Activated CD4-positive, alpha-beta T cell treated with anti-CD3 and anti-CD28 coated beads, Interleukin-2, amount 50 U/mL, for 1 hour (primary cell): ENCODE results near the gene PRKCH.

Experiments
- DNase-seq: peaks from one replicate; pipeline ENCODE4 v3.0.0-alpha.2; 2020

Gene PRKCH

DNA sequence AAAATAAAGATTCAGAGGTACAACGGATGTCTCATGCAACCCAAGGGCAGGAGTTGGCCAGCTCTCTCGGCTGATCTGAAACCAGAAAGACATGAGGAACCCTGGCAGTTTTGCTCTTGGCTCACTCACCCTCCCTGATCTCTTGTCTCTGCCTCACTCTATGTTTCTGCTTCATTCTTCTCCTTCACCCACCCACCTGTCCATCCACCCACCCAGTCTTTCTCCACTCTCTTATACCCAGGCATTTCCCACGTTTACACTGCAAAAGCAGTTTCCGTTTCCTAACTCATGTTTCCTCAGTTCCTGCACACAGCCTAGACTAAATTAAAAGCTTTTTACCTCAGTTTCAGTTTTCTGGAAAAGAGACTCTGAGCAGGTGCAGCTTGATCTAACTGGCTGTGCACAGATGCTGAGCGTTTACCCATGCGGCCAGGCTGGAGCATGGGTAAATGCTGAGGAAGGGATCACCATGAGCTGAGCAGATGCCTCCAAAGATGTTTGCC, 157.6 kb downstream of the PRKCH start:
- DNase-seq, result no peak

DNA sequence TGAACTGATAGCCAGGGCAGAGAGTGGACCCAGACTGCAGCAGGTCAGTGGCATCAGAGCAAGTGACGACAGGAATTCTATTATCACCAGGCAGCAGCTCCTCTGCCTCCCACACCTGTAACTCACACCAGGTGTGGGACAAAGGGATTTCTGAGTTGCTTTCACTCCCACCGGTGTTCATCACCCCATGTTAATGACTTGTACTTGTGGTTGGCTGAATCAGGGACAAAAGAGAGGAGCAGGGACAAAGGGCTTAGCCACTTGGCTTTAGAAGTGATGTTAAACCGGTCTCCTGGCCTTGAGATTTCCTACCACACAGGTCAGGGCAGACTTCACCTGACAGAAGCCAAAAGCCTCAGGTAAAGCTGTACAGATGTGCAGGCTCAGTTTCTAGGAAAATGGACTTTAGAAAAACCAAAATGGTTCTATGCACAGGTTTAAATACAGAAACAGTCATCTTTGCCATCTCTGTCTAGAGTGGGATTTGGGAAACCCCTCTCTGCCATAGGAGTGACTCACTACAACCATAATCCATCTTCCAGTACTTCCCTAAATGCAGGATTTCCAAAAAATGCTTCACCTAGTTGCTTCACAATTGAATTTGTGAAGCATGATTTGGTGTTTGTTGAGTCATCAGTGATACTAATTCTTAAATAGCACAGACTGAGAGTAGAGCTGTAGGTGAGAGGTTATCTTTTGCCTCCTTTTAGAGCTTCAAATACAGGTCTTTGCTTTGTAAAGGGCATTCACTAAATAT, 158.5 kb downstream of the PRKCH start:
- no peak for DNase-seq

DNA sequence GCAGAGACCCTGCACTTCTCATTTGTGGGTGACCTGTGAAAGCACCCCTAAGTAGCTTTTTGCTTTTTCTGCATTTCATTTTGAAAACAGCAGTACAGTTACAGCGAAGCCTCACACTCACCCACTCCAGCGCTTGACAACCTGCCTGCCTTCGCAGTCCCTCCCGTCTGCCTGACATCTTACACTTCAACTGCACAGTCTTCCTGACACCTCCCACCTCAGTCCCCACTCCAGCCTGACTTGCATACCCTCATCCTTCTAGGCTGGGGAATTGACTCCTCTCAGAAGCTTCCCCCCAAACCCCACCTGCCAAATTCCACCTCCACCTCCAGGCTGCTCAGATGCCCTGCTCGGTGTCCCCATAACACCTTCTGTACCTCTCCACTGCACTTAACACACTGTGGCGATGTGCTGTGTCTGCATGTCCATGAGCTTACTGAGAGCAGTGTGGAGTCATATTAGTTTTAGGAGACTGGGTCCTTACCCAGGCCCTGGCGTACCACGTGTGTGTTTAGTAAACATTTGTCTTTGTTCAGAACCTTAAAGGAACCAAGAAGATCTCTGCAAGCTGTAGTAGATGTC, 159.4 kb downstream of the PRKCH start:
- DNase-seq, result no peak

DNA sequence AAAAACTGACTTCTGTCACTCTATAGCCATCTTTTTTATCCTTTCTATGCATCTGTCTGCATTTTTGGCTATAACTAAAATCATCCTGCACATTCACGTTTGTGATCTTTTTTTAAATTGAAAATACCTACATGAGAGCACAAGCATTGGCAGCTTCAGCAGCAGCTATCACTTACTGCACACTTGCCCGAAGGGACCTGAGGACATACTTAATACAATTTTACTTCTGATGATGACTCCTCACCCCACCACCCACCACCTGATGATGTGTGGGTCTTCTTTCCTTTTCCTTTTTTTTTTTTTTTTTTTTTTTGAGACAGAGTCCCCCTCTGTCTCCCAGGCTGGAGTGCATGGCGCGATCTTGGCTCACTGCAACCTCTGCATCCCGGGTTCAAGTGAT, 160.3 kb downstream of the PRKCH start:
- DNase-seq, result no peak

DNA sequence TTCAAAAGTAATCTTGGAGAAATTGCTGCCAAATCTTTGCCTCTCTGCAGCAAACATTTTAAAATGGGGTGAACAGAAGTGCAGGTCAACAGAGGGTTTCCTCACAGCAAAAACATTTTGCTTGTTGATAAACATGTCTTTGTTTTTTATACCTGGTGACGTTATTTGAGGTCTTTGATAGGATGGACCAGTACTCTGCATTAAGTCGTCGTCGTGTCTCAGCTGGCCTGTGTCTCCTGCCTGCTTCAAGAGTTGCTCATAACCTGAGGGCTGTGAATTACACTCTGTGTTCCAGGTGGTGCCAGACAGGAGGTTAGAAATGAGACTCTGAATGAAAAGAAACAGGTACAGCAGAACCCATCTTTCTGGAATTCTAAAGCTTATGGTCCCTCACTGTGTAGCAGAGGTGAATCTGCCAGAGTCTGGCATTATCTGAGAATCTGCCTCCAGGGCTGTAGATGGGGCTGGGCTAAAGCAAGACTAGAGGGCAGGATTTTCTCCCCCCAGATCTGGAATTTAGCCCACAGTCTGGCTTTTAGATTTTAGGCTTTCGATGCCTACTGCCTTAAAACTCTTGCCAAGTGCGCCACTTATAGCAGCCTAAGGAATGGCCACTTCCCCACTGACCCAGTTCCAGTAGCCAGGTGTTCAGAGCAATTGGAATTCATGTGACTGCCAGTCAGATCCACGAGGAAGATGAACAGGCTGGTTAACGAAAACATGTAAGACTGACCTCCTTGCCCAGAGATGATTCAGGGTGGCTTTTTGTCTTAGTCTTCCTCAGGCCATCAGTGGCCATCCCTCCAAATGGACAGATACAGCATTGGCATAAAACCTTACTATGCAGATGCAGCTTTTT, 161.2 kb downstream of the PRKCH start:
- DNase-seq, result no peak

DNA sequence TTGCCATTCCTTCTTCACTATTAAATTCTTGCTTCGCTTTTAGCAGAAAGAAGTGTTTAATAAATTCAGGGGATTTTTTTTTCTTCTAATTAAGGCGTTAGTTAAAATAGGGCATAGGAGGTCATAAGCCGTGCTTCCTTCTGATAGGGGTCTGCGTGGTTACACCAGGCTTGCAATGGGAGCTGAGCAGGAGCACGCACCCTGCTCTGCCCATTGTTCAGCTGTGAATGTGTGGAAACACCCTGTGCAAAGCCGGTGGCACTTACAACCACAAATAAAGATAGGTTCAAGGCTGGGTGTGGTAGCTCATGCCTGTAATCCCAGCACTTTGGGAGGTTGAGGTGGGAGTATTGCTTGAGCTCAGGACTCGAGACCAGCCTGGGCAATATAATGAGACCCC, 162.1 kb downstream of the PRKCH start:
- DNase-seq, result no peak

DNA sequence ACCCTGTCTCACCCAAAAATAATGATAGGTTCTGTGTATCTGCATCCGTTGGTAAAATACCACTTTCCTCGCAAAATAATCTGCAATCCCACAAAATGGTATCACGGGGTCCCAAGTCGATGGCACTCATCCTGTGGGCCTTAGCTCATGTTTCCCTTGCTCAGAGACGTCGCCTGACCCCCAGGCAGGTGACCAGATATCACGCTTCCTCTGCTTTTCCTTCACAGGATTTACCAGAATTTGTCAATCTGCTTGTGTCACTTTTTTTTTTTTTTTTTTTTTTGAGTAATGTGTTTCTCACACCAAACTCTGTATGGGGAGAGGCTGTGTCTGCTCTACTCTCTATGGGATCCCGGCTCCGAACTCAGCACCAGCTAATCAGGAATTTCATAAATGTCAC, 162.7 kb downstream of the PRKCH start:
- no peak for DNase-seq

DNA sequence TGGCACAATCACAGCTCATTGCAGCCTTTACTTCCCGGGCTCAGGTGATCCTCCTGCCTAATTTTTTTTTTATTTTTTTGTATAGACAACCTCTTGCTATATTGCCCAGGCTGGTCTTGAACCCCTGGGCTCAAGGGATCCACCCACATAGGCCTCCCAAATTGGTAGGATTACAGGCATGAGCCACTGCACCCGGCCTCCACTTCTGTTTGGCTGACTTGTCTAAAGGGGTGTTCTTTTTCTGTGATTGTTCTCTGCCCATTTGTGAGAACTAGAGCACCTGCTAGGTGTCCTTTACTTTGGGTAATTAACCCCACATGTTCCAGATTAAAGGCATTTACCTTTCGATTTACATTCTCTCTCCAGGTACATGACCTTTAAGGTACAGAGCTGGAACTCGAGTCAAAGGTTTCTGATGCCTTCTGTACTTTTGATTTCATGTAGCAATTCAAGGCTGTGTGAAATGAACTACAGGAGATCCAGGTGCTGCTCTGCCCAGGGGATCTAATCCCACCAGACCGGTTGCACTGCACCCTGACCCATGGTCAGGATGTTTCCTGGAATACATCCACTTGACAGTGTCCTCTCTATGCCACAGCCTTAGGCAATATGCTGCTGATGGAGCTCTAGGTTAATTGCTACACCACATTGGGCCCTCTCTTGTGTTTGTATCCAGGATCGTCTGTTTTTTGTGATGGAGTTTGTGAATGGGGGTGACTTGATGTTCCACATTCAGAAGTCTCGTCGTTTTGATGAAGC, 163.6 kb downstream of the PRKCH start:
- DNase-seq, result no peak

DNA sequence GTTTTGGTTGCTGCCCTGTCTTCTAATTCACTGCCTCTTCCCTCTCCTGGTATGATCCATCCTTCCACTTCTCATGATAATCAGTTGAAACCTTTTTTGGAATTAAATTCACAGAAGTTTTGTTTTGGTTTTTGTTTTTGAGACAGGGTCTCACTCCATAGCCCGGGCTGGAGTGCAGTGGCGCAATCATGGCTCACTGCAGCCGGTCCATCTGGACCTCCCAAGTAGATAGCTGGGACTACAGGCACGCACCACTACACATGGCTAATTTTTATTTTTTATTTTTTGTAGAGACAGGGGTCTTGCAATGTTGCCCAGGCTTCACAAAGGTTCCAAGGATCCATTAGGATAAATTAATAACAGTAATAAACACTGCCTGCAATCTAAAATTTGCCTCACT, 164.3 kb downstream of the PRKCH start:
- no peak for DNase-seq

DNA sequence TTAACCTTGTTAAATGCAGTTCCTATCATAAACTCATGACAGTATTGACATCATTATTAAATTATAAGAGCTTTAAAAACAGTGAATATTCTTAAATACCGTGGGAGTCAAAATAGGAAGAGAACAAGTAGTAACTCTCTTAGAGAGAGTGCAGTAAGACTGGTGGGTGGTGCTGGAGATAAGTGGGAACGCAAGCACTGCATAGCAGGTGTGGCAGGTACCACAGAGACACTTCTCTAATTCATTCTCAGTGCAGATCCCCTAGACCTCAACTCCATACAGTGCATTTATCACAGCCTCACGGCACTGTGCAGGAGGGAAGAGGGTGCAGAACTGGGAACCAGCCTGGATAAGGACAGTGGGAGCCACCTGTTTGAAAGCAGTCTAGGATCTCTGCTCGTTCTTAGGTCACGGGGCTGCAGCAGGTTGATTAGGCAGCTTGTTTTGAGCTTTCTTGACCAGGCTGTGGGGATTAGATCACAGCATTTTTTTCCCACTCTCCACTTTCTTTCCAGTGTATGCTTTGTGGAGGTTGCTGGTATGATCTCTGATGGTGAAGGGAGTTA, 165.6 kb downstream of the PRKCH start:
- DNase-seq, result no peak

DNA sequence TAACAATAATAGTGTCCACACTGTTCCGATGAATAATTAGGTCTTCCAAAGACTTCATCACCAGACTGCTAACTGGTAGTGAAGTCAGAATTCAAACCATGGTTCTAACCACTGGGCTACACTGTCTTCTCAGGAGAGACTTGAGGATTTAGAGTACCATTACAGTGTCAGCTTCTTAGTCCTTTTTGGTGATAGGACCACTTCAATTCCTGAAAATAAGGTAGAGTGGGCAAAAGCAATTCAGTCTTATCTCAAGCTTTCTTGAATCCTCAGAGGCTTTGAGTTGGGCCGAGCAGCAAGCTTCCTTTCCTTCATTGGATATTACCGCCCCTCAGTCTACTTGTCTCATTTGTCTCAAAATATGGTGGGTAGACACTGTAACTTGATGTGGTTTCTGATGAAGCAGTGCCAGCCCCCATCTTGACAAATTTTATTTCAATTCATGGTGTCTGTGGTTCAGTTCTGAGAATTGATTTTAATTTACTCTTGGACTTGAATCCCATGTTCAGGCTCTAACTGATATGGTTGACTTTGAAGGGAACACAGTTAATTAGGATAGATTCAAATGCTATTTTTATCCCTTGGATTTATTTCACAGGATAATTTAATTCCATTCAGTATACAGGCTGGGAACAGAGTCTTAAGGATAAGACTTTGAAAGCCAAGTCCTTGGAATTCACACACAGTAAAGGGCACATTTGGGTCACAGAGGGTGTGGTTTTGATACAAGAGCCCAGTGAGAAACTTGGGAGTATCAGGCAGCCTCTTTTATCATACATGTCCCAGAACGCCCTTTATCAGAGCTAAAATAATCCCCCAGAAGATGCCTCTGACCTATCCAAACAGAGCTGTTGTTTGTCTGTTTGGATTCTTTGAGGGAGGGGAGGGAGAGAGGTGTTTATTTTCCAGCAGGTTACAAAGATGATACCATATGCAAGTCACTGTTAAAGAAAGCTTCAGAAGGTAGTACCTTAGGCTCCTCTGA, 167.3 kb downstream of the PRKCH start:
- DNase-seq, result no peak

DNA sequence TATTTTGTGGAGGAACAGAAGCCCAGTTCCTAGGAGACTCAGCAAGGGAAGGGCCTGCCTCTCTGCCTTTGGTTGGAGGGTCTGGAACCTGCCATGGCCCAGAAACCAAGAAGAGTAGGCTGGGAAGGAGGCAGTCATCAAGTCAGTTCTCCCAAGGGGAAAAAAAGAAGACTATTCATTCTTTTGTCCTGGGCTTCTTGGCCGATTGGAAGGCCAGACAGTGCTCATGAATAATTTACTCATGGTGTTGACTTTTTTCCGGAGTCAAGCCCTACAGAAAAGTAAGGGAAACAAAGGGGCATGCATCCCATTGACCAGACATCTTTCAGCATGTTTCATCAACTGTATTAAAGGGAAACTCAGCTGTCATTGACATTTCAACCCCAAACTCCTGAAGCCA, 168.1 kb downstream of the PRKCH start:
- DNase-seq, result no peak

DNA sequence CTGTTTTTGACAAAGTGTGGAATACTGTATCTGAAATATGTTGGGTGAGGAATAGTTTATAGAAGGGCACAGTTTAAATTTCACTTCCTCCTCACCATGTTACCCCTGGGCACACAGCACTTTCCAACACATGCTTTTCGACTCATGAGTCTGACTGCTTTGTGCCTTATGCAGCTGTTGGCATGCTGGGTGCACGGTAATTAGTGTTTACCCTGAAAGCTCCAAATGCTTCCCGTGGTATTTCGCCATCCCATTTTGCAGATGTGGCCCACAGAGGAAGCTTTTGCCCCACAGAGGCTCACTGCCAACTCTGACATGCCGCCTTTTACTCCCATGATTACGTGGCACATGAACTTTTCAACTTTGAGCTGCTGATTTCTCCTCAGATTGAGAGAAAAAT, 168.6 kb downstream of the PRKCH start:
- DNase-seq, result no peak

DNA sequence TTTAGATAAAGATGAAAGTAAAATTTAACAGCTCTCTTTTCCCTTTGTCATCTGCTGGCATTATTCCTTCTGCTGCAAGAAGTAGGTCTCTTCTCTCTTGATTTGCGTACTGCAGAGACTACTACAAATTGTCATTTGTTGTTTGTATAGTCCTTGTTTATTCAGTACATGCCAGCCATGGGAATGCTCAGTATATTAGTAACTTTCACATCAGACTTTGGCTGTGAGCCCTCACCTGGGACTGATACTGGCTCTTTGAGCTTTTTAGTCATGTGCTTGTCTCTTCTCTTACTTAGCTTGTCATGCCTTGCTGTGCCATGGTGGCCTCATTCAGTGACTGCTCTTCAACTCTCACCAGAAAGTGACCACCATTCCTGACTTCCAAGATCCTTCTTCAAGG, 169.8 kb downstream of the PRKCH start:
- DNase-seq, result no peak

DNA sequence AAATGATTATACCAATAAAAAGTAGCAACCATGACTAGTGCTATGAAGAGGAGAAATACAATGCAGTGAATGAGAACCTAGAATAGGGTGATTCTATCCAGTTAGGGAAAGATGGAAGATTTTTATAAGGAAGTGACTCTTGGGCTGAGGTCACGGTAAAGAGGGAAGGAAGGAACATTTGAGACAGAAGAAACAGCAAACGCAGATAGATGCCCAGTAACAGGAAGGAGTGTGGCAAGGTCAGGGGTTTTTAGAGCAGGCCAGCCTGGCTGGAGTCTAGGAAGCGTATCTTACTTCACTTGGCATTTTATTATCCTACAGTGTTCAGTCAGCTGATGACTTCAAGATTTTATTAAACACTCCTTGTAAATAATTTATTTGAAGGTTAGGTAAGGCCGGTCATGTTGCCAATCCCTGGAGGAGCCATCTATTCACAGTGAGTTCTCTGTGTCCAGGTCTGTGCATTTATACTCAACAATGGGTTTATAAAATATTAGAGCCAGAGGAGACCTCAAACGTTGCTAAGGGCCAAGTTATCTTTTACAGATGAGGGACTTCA, 170.6 kb downstream of the PRKCH start:
- no peak for DNase-seq

DNA sequence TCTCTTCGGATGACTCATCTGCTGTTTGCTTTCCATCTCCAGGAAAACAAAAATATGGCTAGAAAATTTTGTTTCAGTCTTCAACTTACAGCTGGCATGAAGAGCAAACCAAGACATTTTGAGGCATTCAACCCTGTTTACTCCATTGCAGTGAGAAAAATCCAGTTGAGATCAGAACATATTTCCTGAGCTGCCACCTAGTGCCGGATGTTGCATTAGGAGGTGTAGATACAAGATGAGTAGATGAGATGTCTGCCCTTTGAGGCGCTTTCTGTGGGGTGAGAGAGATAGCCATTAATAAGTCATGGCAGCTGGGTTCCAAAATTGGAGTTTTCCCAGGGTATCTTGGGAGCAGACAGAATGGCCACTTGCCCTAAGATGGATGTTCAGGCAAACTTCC, 171.1 kb downstream of the PRKCH start:
- no peak for DNase-seq

DNA sequence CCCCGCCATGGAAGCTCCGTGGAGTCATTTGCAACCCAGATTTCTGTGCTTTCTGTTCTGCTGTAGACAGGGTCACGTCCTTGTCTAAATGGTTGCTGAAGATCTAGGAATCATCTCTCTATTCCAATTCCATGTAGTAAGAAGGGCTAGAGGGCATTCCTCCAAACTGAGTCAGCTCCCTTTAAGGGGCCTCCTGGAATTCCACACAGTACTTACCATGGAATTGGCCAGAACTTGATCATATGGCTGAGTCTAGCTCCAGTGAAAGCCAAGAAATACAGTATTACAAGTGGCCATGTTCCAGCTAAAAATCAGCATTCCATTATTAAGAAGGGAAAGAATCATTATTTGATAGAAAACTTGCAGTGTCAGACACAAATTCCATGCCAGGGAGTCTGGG, 171.9 kb downstream of the PRKCH start:
- no peak for DNase-seq

DNA sequence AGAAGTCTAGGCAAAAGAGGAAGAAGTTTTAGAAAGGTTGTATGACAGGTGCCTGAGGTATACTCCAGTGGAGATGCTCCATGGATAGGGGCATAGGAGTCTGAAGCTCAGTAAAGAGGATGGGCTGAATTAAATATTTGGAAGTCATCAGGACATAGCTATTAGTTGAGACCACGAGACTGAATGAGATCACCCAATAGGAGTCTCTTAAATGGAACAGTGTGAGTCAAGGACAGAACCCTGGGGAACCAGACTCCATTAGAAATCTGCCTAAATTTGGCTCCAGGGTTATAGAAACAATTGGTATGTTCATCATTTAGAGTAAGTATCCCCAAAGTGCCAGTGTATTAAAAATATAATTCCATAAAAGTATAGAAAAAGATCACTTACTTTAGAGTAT, 172.6 kb downstream of the PRKCH start:
- DNase-seq, result no peak

DNA sequence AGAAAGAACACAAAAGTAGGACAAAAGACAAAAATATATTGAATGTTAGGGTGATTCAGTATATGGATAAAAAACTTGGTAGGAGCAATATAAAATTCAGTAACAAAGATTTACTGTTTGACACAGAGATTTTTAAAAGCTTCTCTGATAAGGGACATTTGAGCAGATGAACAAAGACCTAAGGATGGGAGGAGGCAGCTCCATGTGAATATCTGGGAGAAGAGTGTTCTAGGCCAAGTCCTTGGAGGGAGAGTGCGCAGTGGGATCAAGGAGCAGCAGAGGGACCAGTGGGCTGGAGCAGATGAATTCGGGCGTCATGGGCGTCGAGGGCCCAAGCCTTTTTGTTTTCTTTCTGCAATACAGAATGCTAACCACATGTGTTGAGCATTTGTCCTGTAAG, 174.4 kb downstream of the PRKCH start:
- DNase-seq, result no peak

DNA sequence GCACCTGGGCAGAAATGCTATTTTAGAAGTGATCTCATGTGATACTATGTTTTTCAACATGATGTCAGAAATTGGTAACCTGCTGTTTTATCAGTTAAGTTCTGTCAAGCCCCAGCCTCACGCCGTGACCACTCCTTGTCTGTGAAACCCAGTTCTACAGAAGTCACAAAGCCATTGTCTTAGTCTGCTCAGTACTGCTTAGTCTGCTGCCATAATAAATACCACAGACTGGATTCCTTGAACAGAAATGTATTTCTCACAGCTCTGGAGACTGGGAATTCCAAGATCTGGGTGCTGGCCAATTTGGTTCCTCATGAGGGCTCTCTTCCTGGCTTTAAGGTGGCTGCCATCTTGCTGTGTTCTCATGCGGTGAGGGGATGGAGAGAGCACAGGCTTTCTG, 176.9 kb downstream of the PRKCH start:
- no peak for DNase-seq

DNA sequence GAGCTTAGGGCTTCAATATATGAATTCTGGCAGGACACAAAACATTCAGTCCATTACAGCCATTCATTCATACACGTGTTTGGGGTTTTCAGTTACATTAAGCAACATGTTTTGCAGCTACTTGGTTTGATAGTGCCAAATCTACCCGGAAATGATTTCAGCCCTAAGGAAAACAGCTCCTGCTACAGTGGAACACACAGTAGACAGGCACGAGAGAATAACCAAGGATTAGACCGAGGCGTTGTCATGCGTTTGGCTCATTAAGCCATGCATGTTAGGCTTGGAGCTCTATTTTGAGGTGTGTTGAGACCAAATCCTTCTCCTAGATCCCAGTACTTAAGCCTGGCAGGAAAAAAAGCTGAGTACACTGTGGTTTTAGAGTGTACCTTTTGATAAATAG, 177.4 kb downstream of the PRKCH start:
- no peak for DNase-seq
